ENCODE measurements around the gene RABAC1.

Gene RABAC1

GRCh38 chr19:41965106-41965505 is 6.0 kb upstream of the RABAC1 start:
- TF ChIP-seq OSR1 (CRISPR knock-in tag; IDR thresholded peaks at IDR 0.05) = no peak
- TF ChIP-seq TCF4 (CRISPR knock-in tag; IDR thresholded peaks at IDR 0.05; ENCODE audit: borderline replicate concordance) = no peak
- no peak for TF ChIP-seq POU6F1 (CRISPR knock-in tag; IDR thresholded peaks at IDR 0.05; ENCODE audit: borderline replicate concordance, low read depth)
- no peak for TF ChIP-seq CREB5 (CRISPR knock-in tag; IDR thresholded peaks at IDR 0.05; ENCODE audit: low read depth)
- TF ChIP-seq ESRRG (CRISPR knock-in tag; IDR thresholded peaks at IDR 0.05) = no peak
- no peak for TF ChIP-seq ARNTL (CRISPR knock-in tag; IDR thresholded peaks at IDR 0.05; ENCODE audit: borderline replicate concordance, low read depth)
- no peak for TF ChIP-seq ZFP3 (CRISPR knock-in tag; IDR thresholded peaks at IDR 0.05)
- TF ChIP-seq ZNF8 (CRISPR knock-in tag; IDR thresholded peaks at IDR 0.05) = no peak
- TF ChIP-seq TSHZ2 (CRISPR knock-in tag; IDR thresholded peaks at IDR 0.05) = no peak
- no peak for TF ChIP-seq ZNF70 (CRISPR knock-in tag; IDR thresholded peaks at IDR 0.05)
- TF ChIP-seq PPARA (CRISPR knock-in tag; IDR thresholded peaks at IDR 0.05; ENCODE audit: borderline replicate concordance) = no peak
- no peak for TF ChIP-seq ZFP30 (CRISPR knock-in tag; IDR thresholded peaks at IDR 0.05)
- no peak for TF ChIP-seq TOX (CRISPR knock-in tag; IDR thresholded peaks at IDR 0.05; ENCODE audit: borderline replicate concordance)
- no peak for TF ChIP-seq ZC3H10 (CRISPR knock-in tag; IDR thresholded peaks at IDR 0.05)
- TF ChIP-seq BACH2 (CRISPR knock-in tag; IDR thresholded peaks at IDR 0.05; ENCODE audit: borderline replicate concordance) = no peak
- TF ChIP-seq, protein P1, sequence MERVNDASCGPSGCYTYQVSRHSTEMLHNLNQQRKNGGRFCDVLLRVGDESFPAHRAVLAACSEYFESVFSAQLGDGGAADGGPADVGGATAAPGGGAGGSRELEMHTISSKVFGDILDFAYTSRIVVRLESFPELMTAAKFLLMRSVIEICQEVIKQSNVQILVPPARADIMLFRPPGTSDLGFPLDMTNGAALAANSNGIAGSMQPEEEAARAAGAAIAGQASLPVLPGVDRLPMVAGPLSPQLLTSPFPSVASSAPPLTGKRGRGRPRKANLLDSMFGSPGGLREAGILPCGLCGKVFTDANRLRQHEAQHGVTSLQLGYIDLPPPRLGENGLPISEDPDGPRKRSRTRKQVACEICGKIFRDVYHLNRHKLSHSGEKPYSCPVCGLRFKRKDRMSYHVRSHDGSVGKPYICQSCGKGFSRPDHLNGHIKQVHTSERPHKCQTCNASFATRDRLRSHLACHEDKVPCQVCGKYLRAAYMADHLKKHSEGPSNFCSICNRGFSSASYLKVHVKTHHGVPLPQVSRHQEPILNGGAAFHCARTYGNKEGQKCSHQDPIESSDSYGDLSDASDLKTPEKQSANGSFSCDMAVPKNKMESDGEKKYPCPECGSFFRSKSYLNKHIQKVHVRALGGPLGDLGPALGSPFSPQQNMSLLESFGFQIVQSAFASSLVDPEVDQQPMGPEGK (CRISPR knock-in tag; IDR thresholded peaks at IDR 0.05; ENCODE audit: borderline replicate concordance) = no peak
- ATAC-seq = no peak

- ATAC-seq = no peak
- no peak for TF ChIP-seq TOX (CRISPR knock-in tag; IDR thresholded peaks at IDR 0.05; ENCODE audit: borderline replicate concordance)
- no peak for TF ChIP-seq POU6F1 (CRISPR knock-in tag; IDR thresholded peaks at IDR 0.05; ENCODE audit: borderline replicate concordance, low read depth)
Measured at GRCh38 chr19:41960973-41961372, 1.9 kb upstream of the RABAC1 start.

DNA sequence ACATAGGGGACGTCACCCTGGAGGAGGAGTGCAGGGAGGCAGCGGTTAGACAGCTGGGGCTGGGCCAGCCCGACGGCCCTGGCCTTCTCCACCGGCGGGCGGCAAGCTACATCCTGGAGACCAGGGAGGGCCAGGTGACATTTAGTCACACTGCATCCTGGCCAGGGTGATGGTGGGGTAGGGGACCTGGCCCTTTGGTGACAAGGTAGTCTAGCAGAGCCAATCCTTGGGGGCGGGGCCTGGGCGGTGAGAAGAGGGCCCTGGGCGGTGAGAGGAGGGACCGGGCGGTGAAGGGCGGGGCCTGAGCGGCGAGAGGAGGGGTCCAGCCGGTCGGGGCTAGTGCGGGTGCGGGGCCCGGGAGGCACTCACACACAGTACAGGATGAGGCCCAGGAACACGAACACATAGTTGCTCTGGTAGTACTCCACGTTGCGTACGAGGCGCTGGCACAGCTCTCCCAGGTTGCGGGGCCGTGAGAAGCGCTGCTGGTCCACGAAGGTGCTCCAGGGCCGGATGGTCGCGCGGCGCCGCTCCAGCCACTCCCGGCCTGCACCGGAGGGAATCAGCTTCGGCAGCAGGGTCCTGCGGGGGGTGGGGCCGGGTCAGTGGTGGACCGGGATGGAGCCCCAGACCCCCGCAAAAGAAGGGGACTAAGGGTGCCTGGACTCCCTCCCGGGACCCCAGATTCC is 610 bp downstream of the RABAC1 start:
- ATAC-seq = peak; percentile 85
- TF ChIP-seq ISL1 (CRISPR knock-in tag; IDR thresholded peaks at IDR 0.05) (no peak), CSRNP3 (CRISPR knock-in tag; IDR thresholded peaks at IDR 0.05) (peak; percentile 33; the same call in 1 of the 2 replicates), BACH2 (CRISPR knock-in tag; IDR thresholded peaks at IDR 0.05; ENCODE audit: borderline replicate concordance) (no peak), CREB5 (CRISPR knock-in tag; IDR thresholded peaks at IDR 0.05; ENCODE audit: low read depth) (no peak), ZFP3 (CRISPR knock-in tag; IDR thresholded peaks at IDR 0.05) (no peak), ZNF565 (CRISPR knock-in tag; conservative IDR thresholded peaks at IDR 0.05; ENCODE audit: low read depth) (no peak), ZNF8 (CRISPR knock-in tag; IDR thresholded peaks at IDR 0.05) (no peak)

All from SK-N-SH treated with all-trans-retinoic acid at 6 μM for 48 hours (cell line).